IMR-90 (cell line): Measurements from ENCODE around the gene ALOX5AP.

Experiments
- CEBPB ChIP-seq: IDR thresholded peaks from 2 replicates; pipeline ENCODE4 v1.6.1; 2012; ENCODE audit warnings: low read depth, low read length, improper control_type of control experiment
- CHD1 ChIP-seq: IDR thresholded peaks from 2 replicates; pipeline ENCODE4 v1.6.1; 2012; ENCODE audit warnings: low read depth, low read length, improper control_type of control experiment
- MXI1 ChIP-seq: IDR thresholded peaks from 2 replicates; pipeline ENCODE4 v1.6.1; 2012; ENCODE audit warnings: low read depth, mild to moderate bottlenecking, low read length, moderate library complexity, borderline replicate concordance
- NFE2L2 ChIP-seq: fragments of 150-350 bp; IDR thresholded peaks from 2 replicates; pipeline ENCODE4 v1.6.1; 2016; ENCODE audit warnings: low read depth, mild to moderate bottlenecking, low read length
- POLR2A ChIP-seq: IDR thresholded peaks from 2 replicates; pipeline ENCODE4 v1.6.1; 2012; ENCODE audit warnings: mild to moderate bottlenecking, low read depth, low read length
- RAD21 ChIP-seq: IDR thresholded peaks from 2 replicates; pipeline ENCODE4 v1.6.1; 2012; ENCODE audit warnings: low read length, improper control_type of control experiment
- RCOR1 ChIP-seq: IDR thresholded peaks from 2 replicates; pipeline ENCODE4 v1.6.1; 2012; ENCODE audit warnings: mild to moderate bottlenecking, low read length, improper control_type of control experiment; ENCODE audit not compliant: insufficient replicate concordance
- RFX5 ChIP-seq: IDR thresholded peaks from 2 replicates; pipeline ENCODE4 v1.8.0; 2012; ENCODE audit warnings: low read depth, mild to moderate bottlenecking, low read length, moderate library complexity
- SMC3 ChIP-seq: fragments of 150-350 bp; IDR thresholded peaks from 2 replicates; pipeline ENCODE4 v1.6.1; 2016; ENCODE audit warnings: low read depth, mild to moderate bottlenecking, antibody characterized with exemption, low read length, moderate library complexity
- TF ChIP-seq, protein P1 (sequence below): conservative IDR thresholded peaks from 2 replicates; pipeline ENCODE4 v1.5.1; 2012; ENCODE audit warnings: mild to moderate bottlenecking, low read depth, low read length, improper control_type of control experiment
- TF ChIP-seq, protein P2 (sequence below): fragments of 150-350 bp; IDR thresholded peaks from 2 replicates; pipeline ENCODE4 v1.6.1; 2017; ENCODE audit warnings: mild to moderate bottlenecking, antibody characterized with exemption, low read length, low read depth

DNA sequence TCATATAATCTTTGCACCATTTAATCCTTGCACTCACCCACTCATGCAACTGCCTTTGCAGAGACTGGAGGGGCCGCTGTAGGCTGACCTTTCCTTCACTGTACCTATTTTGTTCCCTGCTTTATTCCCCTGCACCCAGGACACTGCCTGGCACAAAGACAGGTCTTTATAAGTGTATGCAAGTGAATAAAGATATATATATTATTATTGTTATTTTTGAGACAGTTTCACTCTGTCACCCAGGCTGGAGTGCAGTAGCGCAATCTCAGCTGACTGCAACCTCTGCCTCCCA is 3.8 kb downstream of the ALOX5AP start:
- TF ChIP-seq, protein P1, sequence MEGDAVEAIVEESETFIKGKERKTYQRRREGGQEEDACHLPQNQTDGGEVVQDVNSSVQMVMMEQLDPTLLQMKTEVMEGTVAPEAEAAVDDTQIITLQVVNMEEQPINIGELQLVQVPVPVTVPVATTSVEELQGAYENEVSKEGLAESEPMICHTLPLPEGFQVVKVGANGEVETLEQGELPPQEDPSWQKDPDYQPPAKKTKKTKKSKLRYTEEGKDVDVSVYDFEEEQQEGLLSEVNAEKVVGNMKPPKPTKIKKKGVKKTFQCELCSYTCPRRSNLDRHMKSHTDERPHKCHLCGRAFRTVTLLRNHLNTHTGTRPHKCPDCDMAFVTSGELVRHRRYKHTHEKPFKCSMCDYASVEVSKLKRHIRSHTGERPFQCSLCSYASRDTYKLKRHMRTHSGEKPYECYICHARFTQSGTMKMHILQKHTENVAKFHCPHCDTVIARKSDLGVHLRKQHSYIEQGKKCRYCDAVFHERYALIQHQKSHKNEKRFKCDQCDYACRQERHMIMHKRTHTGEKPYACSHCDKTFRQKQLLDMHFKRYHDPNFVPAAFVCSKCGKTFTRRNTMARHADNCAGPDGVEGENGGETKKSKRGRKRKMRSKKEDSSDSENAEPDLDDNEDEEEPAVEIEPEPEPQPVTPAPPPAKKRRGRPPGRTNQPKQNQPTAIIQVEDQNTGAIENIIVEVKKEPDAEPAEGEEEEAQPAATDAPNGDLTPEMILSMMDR, result no peak
- TF ChIP-seq, protein P2, sequence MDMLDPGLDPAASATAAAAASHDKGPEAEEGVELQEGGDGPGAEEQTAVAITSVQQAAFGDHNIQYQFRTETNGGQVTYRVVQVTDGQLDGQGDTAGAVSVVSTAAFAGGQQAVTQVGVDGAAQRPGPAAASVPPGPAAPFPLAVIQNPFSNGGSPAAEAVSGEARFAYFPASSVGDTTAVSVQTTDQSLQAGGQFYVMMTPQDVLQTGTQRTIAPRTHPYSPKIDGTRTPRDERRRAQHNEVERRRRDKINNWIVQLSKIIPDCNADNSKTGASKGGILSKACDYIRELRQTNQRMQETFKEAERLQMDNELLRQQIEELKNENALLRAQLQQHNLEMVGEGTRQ, result no peak
- TF ChIP-seq POLR2A (no peak), CEBPB (no peak), RAD21 (no peak), RCOR1 (no peak), RFX5 (no peak), NFE2L2 (no peak), SMC3 (no peak), CHD1 (no peak), MXI1 (no peak)
